HCT116 (cell line): ENCODE data around the gene C11orf68. TPM values are rescaled to one million over a fixed set of nuclear protein-coding genes. Genes with fewer than 3 reads are reported as not detected.

Experiments used
- ATAC-seq: fragments of 200-7000 bp; cut with Tn5 transposase; 2 replicates; pipeline ENCODE4 v1.9.1; 2020; ENCODE audit warnings: mild to moderate bottlenecking, moderate library complexity
- BruUV-seq: library from RNA; stranded (reverse); fragments of 400-500 nt; replicated peaks from 2 replicates; lab custom pipeline; 2021; lab: Mats Ljungman, UMichigan
- CTCF ChIA-PET: fragments of 300-600 bp; sonication (Branson Sonifier 250); formaldehyde crosslinking; loops from one replicate; lab custom pipeline; 2021; ENCODE audit warnings: antibody characterized with exemption; lab: Charles Lee
- POLR2A ChIA-PET: fragments of 300-600, 350-600 bp; sonication (Branson Sonifier 250); formaldehyde crosslinking; loops from one replicate; lab custom pipeline; 2021; ENCODE audit warnings: antibody characterized with exemption; lab: Charles Lee
- RAD21 ChIA-PET, 2 experiments: fragments of 300-600 bp; sonication (Branson Sonifier 250); formaldehyde crosslinking; loops; one replicate each; lab custom pipeline; 2023; ENCODE audit warnings: low total read pairs in 2 of 2; ENCODE audit not compliant: uncharacterized antibody in 2 of 2, unreplicated experiment in 2 of 2, low non-redundant PET in 1 of 2; lab: Charles Lee
- DNase-seq: peaks from one replicate; pipeline ENCODE4 v3.0.0-alpha.2; 2010; ENCODE audit warnings: low read depth, low spot score
- H2AFZ ChIP-seq: fragments of 200-600 bp; shearing (Covaris generic), sonication (generic); 2 replicates; pipeline ENCODE4 v1.6.1; 2017; ENCODE audit warnings: low read depth, mixed run types, mixed read lengths, antibody characterized with exemption, low read length; ENCODE audit not compliant: poor library complexity, severe bottlenecking
- H3K27ac ChIP-seq: 2 replicates; pipeline ENCODE4 v1.5.1; 2012; ENCODE audit warnings: low read depth, low read length
- H3K27me3 ChIP-seq: fragments of 200-600 bp; sonication (generic); 2 replicates; pipeline ENCODE4 v1.6.1; 2016; ENCODE audit warnings: mixed run types, low read length, mixed read lengths; ENCODE audit not compliant: insufficient read depth
- H3K36me3 ChIP-seq, 2 experiments: fragments of 200-500 bp in 1 of 2; fragments of 200-600 bp in 1 of 2; sonication (Bioruptor generic) in 1 of 2; sonication (generic) in 1 of 2; 2 replicates each; pipeline versions ENCODE4 v1.5.1 to v1.6.1; 2014 to 2016; ENCODE audit warnings: low read length in 2 of 2, inconsistent platforms in 1 of 2, mixed read lengths in 1 of 2, mixed run types in 1 of 2; ENCODE audit not compliant: insufficient read depth in 2 of 2, control insufficient read depth in 1 of 2
- H3K4me1 ChIP-seq, 2 experiments: fragments of 200-600 bp in 1 of 2; sonication (generic) in 1 of 2; 2 replicates each; pipeline versions ENCODE4 v1.5.1 to v1.6.1; 2012 to 2017; ENCODE audit warnings: low read length in 2 of 2, inconsistent platforms in 1 of 2, mild to moderate bottlenecking in 1 of 2, mixed read lengths in 1 of 2, mixed run types in 1 of 2, moderate library complexity in 1 of 2; ENCODE audit not compliant: insufficient read depth in 2 of 2, control insufficient read depth in 1 of 2
- H3K4me2 ChIP-seq: fragments of 200-600 bp; sonication (generic); 2 replicates; pipeline ENCODE4 v1.6.1; 2017; ENCODE audit warnings: mixed run types, low read length, mixed read lengths
- H3K4me3 ChIP-seq, 2 experiments: fragments of 200-600 bp in 1 of 2; sonication (generic) in 1 of 2; replicated peaks in 1 of 2; 2 replicates each; pipeline ENCODE4 v1.5.1; 2011 to 2016; ENCODE audit warnings: low read length in 2 of 2, control low read depth in 1 of 2, low read depth in 1 of 2, mild to moderate bottlenecking in 1 of 2, mixed read lengths in 1 of 2, mixed run types in 1 of 2
- H3K79me2 ChIP-seq: fragments of 200-600 bp; sonication (generic); 2 replicates; pipeline ENCODE4 v1.6.1; 2017; ENCODE audit warnings: mild to moderate bottlenecking, mixed run types, low read length, moderate library complexity, mixed read lengths; ENCODE audit not compliant: insufficient read depth
- H3K9ac ChIP-seq: fragments of 200-600 bp; sonication (generic); 2 replicates; pipeline ENCODE4 v1.6.1; 2016; ENCODE audit warnings: low read length, mixed read lengths
- H3K9me2 ChIP-seq: fragments of 200-600 bp; sonication (generic), shearing (Covaris generic); 2 replicates; pipeline ENCODE4 v1.6.1; 2017; ENCODE audit warnings: mixed run types, mild to moderate bottlenecking, moderate library complexity; ENCODE audit not compliant: insufficient read depth
- H3K9me3 ChIP-seq, 2 experiments: fragments of 200-500 bp in 1 of 2; fragments of 200-600 bp in 1 of 2; sonication (Bioruptor generic) in 1 of 2; sonication (generic) in 1 of 2; 2 replicates each; pipeline ENCODE4 v1.6.1; 2014 to 2017; ENCODE audit warnings: low read length in 2 of 2, mixed read lengths in 2 of 2, inconsistent platforms in 1 of 2, low read depth in 1 of 2, mild to moderate bottlenecking in 1 of 2, mixed run types in 1 of 2, moderate library complexity in 1 of 2; ENCODE audit not compliant: control insufficient read depth in 1 of 2, insufficient read depth in 1 of 2
- H4K20me1 ChIP-seq: fragments of 200-600 bp; sonication (generic), shearing (Covaris generic); 2 replicates; pipeline ENCODE4 v1.6.1; 2017; ENCODE audit warnings: mixed run types, mild to moderate bottlenecking, moderate library complexity; ENCODE audit not compliant: insufficient read depth
- CTCF ChIP-seq, 3 experiments: fragments of 200-600 bp in 1 of 3; sonication (generic) in 1 of 3; IDR thresholded peaks in 2 of 3; conservative IDR thresholded peaks in 1 of 3; 2 replicates each; pipeline ENCODE4 v1.5.1; 2012 to 2017; ENCODE audit warnings: low read depth in 2 of 3, low read length in 2 of 3, antibody characterized with exemption in 1 of 3, borderline replicate concordance in 1 of 3, control low read depth in 1 of 3, mild to moderate bottlenecking in 1 of 3, mixed read lengths in 1 of 3, mixed run types in 1 of 3, moderate library complexity in 1 of 3; ENCODE audit not compliant: insufficient read depth in 1 of 3
- SIN3A ChIP-seq: IDR thresholded peaks from 2 replicates; pipeline ENCODE4 v1.6.1; 2012; ENCODE audit warnings: low read depth
- YY1 ChIP-seq: IDR thresholded peaks from 2 replicates; pipeline ENCODE4 v1.6.1; 2011; ENCODE audit warnings: low read length, low read depth, moderate library complexity, mild to moderate bottlenecking; ENCODE audit not compliant: insufficient replicate concordance; ENCODE audit errors: extremely low read depth
- ZFX ChIP-seq: fragments of 450-650 bp; IDR thresholded peaks from 2 replicates; pipeline ENCODE4 v1.6.1; 2017
- intact Hi-C: fragments of 100-400 bp; cut with micrococcal nuclease; formaldehyde crosslinking; loops from 2 replicates; pipeline ENCODE4 v1.10.0; 2022
- total RNA-seq: library from RNA; stranded (reverse); gene quantifications from one replicate; pipeline ENCODE4 v1.2.1, GENCODE V29; 2021; ENCODE audit not compliant: unreplicated experiment

C11orf68 gene
- total RNA-seq, 1 experiment from 2014 or later = 49.8 TPM

- no peak overlapping the region; the same call in 1 of the 2 replicates for H3K27ac ChIP-seq
- DNase-seq (no peak), ATAC-seq (peak; percentile 56)
- H2AFZ ChIP-seq = no peak overlapping the region
- BruUV-seq = no TSS peak
- no peak overlapping the region for H3K9ac ChIP-seq
- H3K4me1 ChIP-seq = peaks cover 10 to 38% of the 10 kb centered on the region in 2 experiments
- H3K9me3 ChIP-seq = no peaks in the 10 kb centered on the region
- peaks cover 39% of the 10 kb centered on the region for H3K79me2 ChIP-seq
- peak overlapping the region; percentile 14; the same call in 1 of the 2 replicates for H3K4me2 ChIP-seq
- no peaks in the 10 kb centered on the region for H3K27me3 ChIP-seq
- no peaks in the 10 kb centered on the region for H3K9me2 ChIP-seq
- TF ChIP-seq CTCF (IDR thresholded peaks at IDR 0.05 in 2 of 3, conservative IDR thresholded peaks at IDR 0.05 in 1 of 3; ENCODE audit: borderline replicate concordance in 1 of 3, insufficient read depth in 1 of 3, low read depth in 2 of 3, low read length in 2 of 3) (peak in 2 of 3 experiments; percentile 100; a peak in 4 of 6 replicates), ZFX (no peak), YY1 (no peak), SIN3A (no peak)
- CTCF ChIA-PET = interaction anchor here (1.0 to 3.1 kb wide), 25 partner anchors 11 to 270 kb away, joined by 3 to 38 read pairs (median 5); partner anchors contain the start of genes AP5B1, FOSL1, KAT5 and MUS81
- no peak overlapping the region for H3K4me3 ChIP-seq
- no peaks in the 10 kb centered on the region for H4K20me1 ChIP-seq
- RAD21 ChIA-PET = interaction anchor here in 1 of 2 experiments (0.6 to 1.3 kb wide), 4 partner anchors 57 to 173 kb away, joined by 3 to 4 read pairs (median 3); partner anchors contain the start of gene KAT5
- intact Hi-C loops = loop anchor here (1.0 kb wide), 2 partner anchors 105 to 173 kb away; no protein-coding TSS in a partner anchor
- POLR2A ChIA-PET = interaction anchor here (0.8 to 1.6 kb wide), 8 partner anchors 9 to 173 kb away, joined by 3 to 9 read pairs (median 4); partner anchors contain the start of genes CFL1 and KAT5
- H3K36me3 ChIP-seq = peaks cover 14 to 50% of the 10 kb centered on the region in 2 experiments
Observed at GRCh38 chr11:65884716-65885092, 34.2 kb downstream of the C11orf68 start.
